Pericardium fibroblast (primary cell): ENCODE measurements around the gene EIF5A. TPM values are rescaled to one million over a fixed set of nuclear protein-coding genes. Genes with fewer than 3 reads are reported as not detected.

Experiments used
- total RNA-seq: library from RNA; depleted of rRNA; stranded (reverse); fragments of >200 nt; gene quantifications from 2 replicates; pipeline ENCODE4 v1.2.3, GENCODE V29; 2015

The EIF5A gene
- 327 and 351 TPM in 2 replicates for total RNA-seq

GRCh38 chr17:7306911-7307685 is at the start of gene EIF5A:
Gene EIF5A (plus strand): TSS chr17:7307628. CDS start chr17:7309636, 2,008 bp downstream.

GRCh38 chr17:7262192-7262934 is 45.1 kb upstream of the EIF5A start, which contains the start of gene CLDN7:
Gene CLDN7 (minus strand): TSS chr17:7262478. CDS start chr17:7262043, 435 bp downstream.

GRCh38 chr17:7281074-7281952 is 26.1 kb upstream of the EIF5A start, which contains the start of gene SLC2A4:
Gene SLC2A4 (plus strand): TSS chr17:7281718. CDS start chr17:7281935, 217 bp downstream.

DNA sequence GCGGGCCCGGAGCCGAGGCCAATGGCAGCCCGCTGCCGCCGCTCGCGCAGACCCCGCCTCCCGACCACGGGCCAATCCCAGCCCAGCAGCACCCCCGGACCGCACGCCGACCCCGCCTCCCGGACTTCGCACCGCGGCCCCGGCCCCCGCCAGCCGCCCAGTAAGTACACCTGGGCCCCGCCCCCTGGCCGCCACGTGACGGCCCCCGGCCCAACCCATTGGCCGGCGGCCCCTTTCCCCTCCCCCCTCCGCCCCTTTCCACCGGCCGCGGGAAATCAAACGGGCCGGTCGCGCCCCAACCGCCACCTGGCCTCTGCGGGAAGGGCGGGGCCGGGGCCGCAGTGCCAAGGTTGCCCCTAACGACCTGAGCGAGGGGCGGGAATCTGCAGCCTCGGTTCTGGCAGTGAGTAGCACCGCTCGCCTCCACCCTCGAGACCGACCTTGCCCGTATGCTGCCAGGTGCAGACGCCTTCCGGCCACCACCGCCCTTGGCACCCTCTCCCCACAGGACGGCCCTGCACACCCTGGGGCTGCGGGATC is 12.7 kb upstream of the EIF5A start, which contains the start of gene YBX2:
Gene YBX2 (minus strand): TSS at position 26 of the 540 bp plus-strand sequence. CDS start 139 bp downstream, outside the sequence.

DNA sequence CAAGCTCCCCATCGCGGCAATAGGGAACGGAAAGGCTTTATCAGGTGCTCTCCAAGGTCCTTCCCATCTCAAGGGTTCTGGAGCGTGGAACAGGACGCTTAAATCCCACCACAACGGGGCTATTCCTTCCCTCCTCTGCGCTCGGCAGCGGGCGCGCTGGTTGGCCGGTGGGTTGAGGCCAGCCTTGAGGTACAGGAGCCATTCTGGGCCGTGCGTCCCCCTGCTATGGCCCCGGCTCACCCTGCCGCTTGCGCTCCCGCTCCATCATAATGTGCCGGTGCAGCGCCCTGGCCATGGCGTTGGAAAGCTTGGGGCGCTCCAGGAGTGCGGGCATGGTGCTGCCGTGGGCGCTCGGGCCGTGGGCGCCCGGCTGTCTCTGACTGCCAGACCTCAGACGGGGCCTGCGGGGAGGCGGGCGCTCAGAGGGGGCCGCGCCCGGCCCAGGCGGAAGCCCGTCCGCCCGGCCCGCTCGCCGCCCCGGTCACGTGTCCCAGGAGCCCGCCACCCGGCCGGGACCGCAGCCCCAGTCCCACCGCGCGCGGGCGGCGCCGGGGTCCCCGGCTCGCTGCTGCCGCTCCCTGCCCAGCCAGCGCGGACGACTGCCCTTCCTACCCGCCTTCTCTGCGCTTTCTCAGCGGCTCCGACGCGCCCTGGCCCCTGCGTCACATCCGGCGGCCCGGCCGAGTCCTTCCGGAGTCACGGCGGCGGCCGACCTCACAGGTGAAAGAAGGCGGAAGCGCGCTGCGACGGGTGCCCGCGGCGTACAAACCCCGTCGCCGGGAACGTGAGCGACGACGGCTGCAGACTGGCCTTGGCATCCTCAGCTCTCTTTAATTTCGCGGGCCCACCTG is 7.5 kb downstream of the EIF5A start, which contains the start of gene GPS2:
Gene GPS2 (minus strand): TSS at position 642 of the 851 bp plus-strand sequence. CDS start 308 bp downstream, at position 334.

DNA sequence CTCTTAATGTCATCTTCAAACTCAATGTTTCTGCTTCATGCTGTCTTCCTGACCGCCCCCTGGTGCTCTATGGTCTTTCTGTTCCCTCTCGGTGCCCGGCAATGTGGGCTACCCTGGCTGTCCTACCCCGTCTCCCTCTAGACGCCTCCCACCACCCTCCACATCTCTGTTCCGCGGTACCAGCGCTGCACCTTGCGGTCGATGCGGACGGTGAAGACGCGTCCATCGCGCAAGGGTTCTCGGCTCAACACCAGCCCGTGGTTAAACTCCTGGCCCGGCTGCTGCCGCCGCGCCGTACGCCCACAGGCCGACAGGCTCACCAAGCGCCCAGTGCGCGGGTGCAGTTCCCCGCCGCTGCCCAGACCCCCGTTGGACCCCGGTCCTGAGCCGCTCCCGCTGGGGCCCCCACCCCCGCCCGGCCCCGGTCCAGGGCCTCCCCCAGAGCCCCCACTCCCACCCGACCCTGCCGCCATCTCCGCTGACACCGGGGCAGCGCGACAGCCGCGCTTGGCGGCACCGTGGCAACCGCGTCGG is 21.5 kb downstream of the EIF5A start, which contains the start of gene NEURL4:
Gene NEURL4 (minus strand): TSS at position 496 of the 534 bp plus-strand sequence. CDS start 23 bp downstream, at position 473.

DNA sequence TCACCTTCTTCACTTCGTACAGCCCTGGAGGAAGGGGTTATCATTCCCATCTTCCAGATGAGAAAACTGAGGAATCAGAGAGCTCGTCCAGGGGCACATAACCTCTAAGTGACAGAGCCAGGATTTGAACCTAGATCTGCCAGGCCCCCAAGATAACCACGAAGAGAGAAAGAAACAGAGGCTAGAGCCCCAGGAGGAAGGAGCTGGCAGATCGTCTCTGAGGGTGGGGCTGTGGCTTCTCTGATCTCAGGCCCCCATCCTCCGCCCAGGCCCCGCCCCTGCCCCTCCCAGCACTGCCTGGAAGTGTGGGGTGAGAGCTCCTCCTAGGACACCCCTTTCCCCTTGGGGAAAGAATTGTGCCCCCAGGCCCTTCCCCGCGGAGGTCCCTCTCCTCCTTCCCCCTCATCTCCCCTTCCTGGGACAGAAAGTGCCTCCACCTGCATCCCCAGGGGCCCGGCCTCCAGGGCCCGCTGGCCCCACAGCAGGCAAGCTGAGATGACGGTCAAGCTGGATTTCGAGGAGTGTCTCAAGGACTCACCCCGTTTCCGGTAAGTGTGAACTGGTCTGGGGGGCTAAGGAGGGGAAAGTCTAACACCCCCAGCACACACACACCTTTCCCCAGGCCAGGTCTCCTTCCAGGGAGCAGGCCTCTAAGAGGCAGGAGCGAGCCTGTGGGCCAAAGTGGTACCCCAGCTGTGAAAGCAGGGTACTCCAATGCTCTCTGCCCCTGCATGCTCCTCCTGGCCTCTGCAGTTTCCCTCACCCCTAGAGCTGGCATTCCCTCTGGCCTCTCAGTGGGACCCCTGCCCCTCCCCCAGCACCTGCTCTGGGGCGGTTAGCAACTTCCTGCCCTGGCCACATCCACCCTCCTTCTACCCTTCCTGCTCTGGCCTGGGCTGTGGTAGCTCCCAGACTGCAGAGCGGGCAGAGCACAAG is 29.1 kb downstream of the EIF5A start, which contains the start of gene ACAP1:
Gene ACAP1 (plus strand): TSS at position 290 of the 936 bp plus-strand sequence. CDS start 206 bp downstream, at position 496.

GRCh38 chr17:7351665-7352502 is 44.5 kb downstream of the EIF5A start, which contains the start of gene KCTD11:
Gene KCTD11 (plus strand): TSS chr17:7352162.

DNA sequence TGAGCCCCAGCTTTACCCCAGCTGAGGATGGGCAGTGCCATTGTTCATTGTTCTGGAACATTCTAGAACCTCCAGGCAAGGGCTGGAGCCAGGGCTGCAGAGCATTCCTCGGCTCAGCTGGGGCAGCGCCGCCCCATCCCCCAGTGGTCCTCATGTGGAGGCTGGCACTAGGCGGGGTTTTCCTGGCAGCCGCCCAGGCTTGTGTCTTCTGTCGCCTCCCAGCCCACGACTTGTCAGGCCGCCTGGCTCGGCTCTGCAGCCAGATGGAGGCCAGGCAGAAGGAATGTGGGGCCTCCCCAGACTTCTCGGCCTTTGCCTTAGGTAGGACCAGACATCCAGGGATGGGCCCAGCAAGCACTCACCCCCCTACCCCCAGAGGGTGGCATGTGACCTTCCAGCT is 47.6 kb downstream of the EIF5A start, which contains the start of gene TMEM95:
Gene TMEM95 (plus strand): TSS at position 104 of the 400 bp plus-strand sequence. CDS start 49 bp downstream, at position 153.

Other genes starting within 250 kb of the EIF5A start
- not detected in 2 replicates for gene CLEC10A, start 227.4 kb upstream of the EIF5A start, total RNA-seq
- gene ASGR2, start 192.8 kb upstream of the EIF5A start, total RNA-seq, result not detected in 2 replicates
- 0.35 and 0.85 TPM in 2 replicates for gene ASGR1, start 128.3 kb upstream of the EIF5A start, total RNA-seq
- 8.5 and 13.6 TPM in 2 replicates for gene DLG4, start 87.8 kb upstream of the EIF5A start, total RNA-seq
- 194 and 234 TPM in 2 replicates for gene ACADVL, start 87.7 kb upstream of the EIF5A start, total RNA-seq
- 61.8 and 63.7 TPM in 2 replicates for gene DVL2, start 73.1 kb upstream of the EIF5A start, total RNA-seq
- 37.1 and 52.7 TPM in 2 replicates for gene PHF23, start 68.2 kb upstream of the EIF5A start, total RNA-seq
- gene GABARAP, start 65.2 kb upstream of the EIF5A start, total RNA-seq, result 916 and 1,059 TPM in 2 replicates
- gene CTDNEP1, start 55.9 kb upstream of the EIF5A start, total RNA-seq, result 56.2 and 97.6 TPM in 2 replicates
- 24.4 and 27.7 TPM in 2 replicates for gene ELP5, start 55.4 kb upstream of the EIF5A start, total RNA-seq
- gene CLDN7, start 45.1 kb upstream of the EIF5A start, total RNA-seq, result 0.17 and 1.3 TPM in 2 replicates
- 0.23 TPM in 1 of 2 replicates, not detected in the other for gene SLC2A4, start 25.9 kb upstream of the EIF5A start, total RNA-seq
- 0.60 TPM in 1 of 2 replicates, not detected in the other for gene YBX2, start 13.0 kb upstream of the EIF5A start, total RNA-seq
- 65.2 and 92.2 TPM in 2 replicates for gene GPS2, start 7.7 kb downstream of the EIF5A start, total RNA-seq
- gene NEURL4, start 21.7 kb downstream of the EIF5A start, total RNA-seq, result 8.9 and 13.0 TPM in 2 replicates
- gene ACAP1, start 28.9 kb downstream of the EIF5A start, total RNA-seq, result 0.34 TPM in 1 of 2 replicates, not detected in the other
- 17.2 and 24.3 TPM in 2 replicates for gene KCTD11, start 44.5 kb downstream of the EIF5A start, total RNA-seq
- not detected in 2 replicates for gene TMEM95, start 47.5 kb downstream of the EIF5A start, total RNA-seq
- 0.09 and 0.47 TPM in 2 replicates for gene TNK1, start 73.5 kb downstream of the EIF5A start, total RNA-seq
- gene PLSCR3, start 86.9 kb downstream of the EIF5A start, total RNA-seq, result 45.7 and 72.9 TPM in 2 replicates
- gene TMEM256, start 96.5 kb downstream of the EIF5A start, total RNA-seq, result 83.2 and 132 TPM in 2 replicates
- gene NLGN2, start 100.2 kb downstream of the EIF5A start, total RNA-seq, result 13.5 and 18.6 TPM in 2 replicates
- not detected in 2 replicates for gene SPEM1, start 112.7 kb downstream of the EIF5A start, total RNA-seq
- gene SPEM2, start 118.0 kb downstream of the EIF5A start, total RNA-seq, result not detected in 2 replicates
- not detected in 2 replicates for gene SPEM3, start 121.2 kb downstream of the EIF5A start, total RNA-seq
- gene TMEM102, start 127.8 kb downstream of the EIF5A start, total RNA-seq, result 1.3 and 2.4 TPM in 2 replicates
- 0.43 and 2.0 TPM in 2 replicates for gene FGF11, start 131.9 kb downstream of the EIF5A start, total RNA-seq
- 3.7 and 6.7 TPM in 2 replicates for gene CHRNB1, start 137.4 kb downstream of the EIF5A start, total RNA-seq
- 25.4 and 29.3 TPM in 2 replicates for gene ZBTB4, start 172.0 kb downstream of the EIF5A start, total RNA-seq
- gene SLC35G6, start 173.8 kb downstream of the EIF5A start, total RNA-seq, result not detected in 2 replicates
- gene POLR2A, start 176.7 kb downstream of the EIF5A start, total RNA-seq, result 35.5 and 50.7 TPM in 2 replicates
- gene TNFSF12, start 241.4 kb downstream of the EIF5A start, total RNA-seq, result 14.1 and 17.4 TPM in 2 replicates